Smooth muscle cell (in vitro differentiated cells): ENCODE results near the gene HPS1. TPM values are rescaled to one million over a fixed set of nuclear protein-coding genes. Genes with fewer than 3 reads are reported as not detected.

Experiments
- DNase-seq: peaks from one replicate; lab custom pipeline; 2025; ENCODE audit not compliant: unreplicated experiment; lab: John Stamatoyannopoulos, UW
- H2AFZ ChIP-seq: fragments of 200-600 bp; sonication (generic); 2 replicates; pipeline ENCODE4 v1.6.0; 2016; ENCODE audit warnings: antibody characterized with exemption, low read depth, mild to moderate bottlenecking
- H3F3A ChIP-seq: fragments of 200-600 bp; sonication (generic); 2 replicates; pipeline ENCODE4 v1.6.0; 2017; ENCODE audit warnings: antibody characterized with exemption, low read depth
- H3K27ac ChIP-seq: fragments of 200-600 bp; sonication (generic); 2 replicates; pipeline ENCODE4 v1.5.1; 2016; ENCODE audit warnings: low read depth, mild to moderate bottlenecking
- H3K27me3 ChIP-seq: fragments of 200-600 bp; sonication (generic); 2 replicates; pipeline ENCODE4 v1.6.1; 2016; ENCODE audit warnings: low read depth, mild to moderate bottlenecking
- H3K36me3 ChIP-seq: fragments of 200-600 bp; sonication (generic); 2 replicates; pipeline ENCODE4 v1.5.1; 2016; ENCODE audit warnings: low read depth
- H3K4me1 ChIP-seq: fragments of 200-600 bp; sonication (generic); 2 replicates; pipeline ENCODE4 v1.5.1; 2016; ENCODE audit warnings: low read depth
- H3K4me2 ChIP-seq: fragments of 200-600 bp; sonication (generic); 2 replicates; pipeline ENCODE4 v1.6.0; 2016; ENCODE audit warnings: mild to moderate bottlenecking
- H3K4me3 ChIP-seq: fragments of 200-600 bp; sonication (generic); 2 replicates; pipeline ENCODE4 v1.5.1; 2016; ENCODE audit warnings: mild to moderate bottlenecking
- H3K79me2 ChIP-seq: fragments of 200-600 bp; sonication (generic); 2 replicates; pipeline ENCODE4 v1.6.0; 2016; ENCODE audit warnings: low read depth, mild to moderate bottlenecking
- H3K9ac ChIP-seq: fragments of 200-600 bp; sonication (generic); 2 replicates; pipeline ENCODE4 v1.6.0; 2016; ENCODE audit warnings: low read depth
- H3K9me3 ChIP-seq: fragments of 200-600 bp; sonication (generic); replicated peaks from 2 replicates; pipeline ENCODE4 v1.5.1; 2016; ENCODE audit warnings: low read depth
- H4K20me1 ChIP-seq: fragments of 200-600 bp; sonication (generic); 2 replicates; pipeline ENCODE4 v1.6.0; 2016; ENCODE audit warnings: low read depth
- WGBS: methylation state at CpG from one replicate; pipeline ENCODE4 v1.1.7; 2016; ENCODE audit warnings: low lambda C conversion rate; 5-methylcytosine and 5-hydroxymethylcytosine counted together
- polyA plus RNA-seq: library from polyadenylated mRNA; unstranded; fragments of >200 nt; fragmentation: Nextera tagmentation; extraction: Ambion mirVana; gene quantifications from 2 replicates; pipeline ENCODE4 v1.2.1, GENCODE V29; 2016
- total RNA-seq: library from RNA; depleted of rRNA; stranded (reverse); fragments of >200 nt; gene quantifications from 2 replicates; pipeline ENCODE4 v1.2.3, GENCODE V29; 2014
- TF ChIP-seq, protein P1 (sequence below): fragments of 200-600 bp; sonication (generic); IDR thresholded peaks from 2 replicates; pipeline ENCODE4 v1.5.1; 2017; ENCODE audit warnings: borderline replicate concordance, mild to moderate bottlenecking, antibody characterized with exemption; ENCODE audit not compliant: insufficient read depth, poor library complexity, severe bottlenecking

The HPS1 gene
- total and polyA plus RNA-seq, 2 experiments from 2014 or later, result 11.5 to 35.6 TPM

DNA sequence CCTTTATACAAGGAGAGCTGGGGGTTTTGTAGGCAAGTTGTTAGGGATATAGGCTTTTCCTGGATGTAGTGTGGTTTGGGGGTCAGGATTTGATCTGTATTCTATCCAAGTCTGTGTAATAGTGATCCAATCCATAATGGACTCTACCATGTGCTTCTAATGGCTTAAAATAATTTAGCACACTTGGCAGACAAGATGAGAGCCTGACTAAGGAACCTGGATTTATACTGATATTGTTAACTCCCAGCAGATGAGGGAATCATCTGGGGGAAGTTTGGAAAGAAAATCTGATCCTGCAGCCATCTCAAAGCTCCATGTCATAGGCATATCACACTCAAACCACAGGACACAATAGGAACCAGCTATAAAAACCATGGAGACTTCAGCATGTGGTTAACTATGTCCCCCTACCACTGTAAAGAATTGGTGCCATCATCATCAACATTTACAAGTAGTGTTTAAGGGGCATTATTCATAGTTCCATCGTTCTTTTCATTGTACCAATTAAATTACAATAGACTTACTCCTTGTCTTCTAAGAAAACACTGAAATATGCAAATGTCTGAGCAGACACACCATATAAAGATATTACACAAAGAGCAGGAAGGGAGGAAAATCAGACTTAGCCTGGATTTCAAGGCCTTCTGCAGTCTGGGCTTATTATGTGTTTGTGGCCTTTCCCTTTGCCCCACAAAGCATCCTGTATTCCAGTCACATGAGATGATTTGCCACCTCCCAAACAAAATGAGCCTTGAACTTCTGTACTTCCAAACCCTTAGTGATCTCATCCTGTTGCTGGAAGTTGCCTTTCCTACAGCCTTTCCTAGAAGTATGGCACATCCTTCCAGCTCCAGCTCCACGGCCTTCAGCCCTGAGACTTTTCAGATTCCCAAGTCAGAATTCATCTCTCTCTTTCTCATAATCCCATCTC is 22.5 kb upstream of the HPS1 start:
- H3K27ac ChIP-seq, result no peak overlapping the region
- TF ChIP-seq, protein P1, sequence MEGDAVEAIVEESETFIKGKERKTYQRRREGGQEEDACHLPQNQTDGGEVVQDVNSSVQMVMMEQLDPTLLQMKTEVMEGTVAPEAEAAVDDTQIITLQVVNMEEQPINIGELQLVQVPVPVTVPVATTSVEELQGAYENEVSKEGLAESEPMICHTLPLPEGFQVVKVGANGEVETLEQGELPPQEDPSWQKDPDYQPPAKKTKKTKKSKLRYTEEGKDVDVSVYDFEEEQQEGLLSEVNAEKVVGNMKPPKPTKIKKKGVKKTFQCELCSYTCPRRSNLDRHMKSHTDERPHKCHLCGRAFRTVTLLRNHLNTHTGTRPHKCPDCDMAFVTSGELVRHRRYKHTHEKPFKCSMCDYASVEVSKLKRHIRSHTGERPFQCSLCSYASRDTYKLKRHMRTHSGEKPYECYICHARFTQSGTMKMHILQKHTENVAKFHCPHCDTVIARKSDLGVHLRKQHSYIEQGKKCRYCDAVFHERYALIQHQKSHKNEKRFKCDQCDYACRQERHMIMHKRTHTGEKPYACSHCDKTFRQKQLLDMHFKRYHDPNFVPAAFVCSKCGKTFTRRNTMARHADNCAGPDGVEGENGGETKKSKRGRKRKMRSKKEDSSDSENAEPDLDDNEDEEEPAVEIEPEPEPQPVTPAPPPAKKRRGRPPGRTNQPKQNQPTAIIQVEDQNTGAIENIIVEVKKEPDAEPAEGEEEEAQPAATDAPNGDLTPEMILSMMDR, result no peak
- H3F3A ChIP-seq, result no peaks in the 10 kb centered on the region
- H3K36me3 ChIP-seq, result no peaks in the 10 kb centered on the region
- H3K4me1 ChIP-seq, result peaks cover 8% of the 10 kb centered on the region
- no peak overlapping the region for H3K4me2 ChIP-seq
- WGBS, result 81% methylated on average over 2 of the region's 2 CpGs
- no peaks in the 10 kb centered on the region for H3K27me3 ChIP-seq
- no peaks in the 10 kb centered on the region for H3K9me3 ChIP-seq
- no peak overlapping the region for H3K4me3 ChIP-seq
- H3K9ac ChIP-seq, result no peak overlapping the region
- no peak overlapping the region for H2AFZ ChIP-seq
- no peak for DNase-seq
- no peaks in the 10 kb centered on the region for H3K79me2 ChIP-seq
- H4K20me1 ChIP-seq, result no peaks in the 10 kb centered on the region

DNA sequence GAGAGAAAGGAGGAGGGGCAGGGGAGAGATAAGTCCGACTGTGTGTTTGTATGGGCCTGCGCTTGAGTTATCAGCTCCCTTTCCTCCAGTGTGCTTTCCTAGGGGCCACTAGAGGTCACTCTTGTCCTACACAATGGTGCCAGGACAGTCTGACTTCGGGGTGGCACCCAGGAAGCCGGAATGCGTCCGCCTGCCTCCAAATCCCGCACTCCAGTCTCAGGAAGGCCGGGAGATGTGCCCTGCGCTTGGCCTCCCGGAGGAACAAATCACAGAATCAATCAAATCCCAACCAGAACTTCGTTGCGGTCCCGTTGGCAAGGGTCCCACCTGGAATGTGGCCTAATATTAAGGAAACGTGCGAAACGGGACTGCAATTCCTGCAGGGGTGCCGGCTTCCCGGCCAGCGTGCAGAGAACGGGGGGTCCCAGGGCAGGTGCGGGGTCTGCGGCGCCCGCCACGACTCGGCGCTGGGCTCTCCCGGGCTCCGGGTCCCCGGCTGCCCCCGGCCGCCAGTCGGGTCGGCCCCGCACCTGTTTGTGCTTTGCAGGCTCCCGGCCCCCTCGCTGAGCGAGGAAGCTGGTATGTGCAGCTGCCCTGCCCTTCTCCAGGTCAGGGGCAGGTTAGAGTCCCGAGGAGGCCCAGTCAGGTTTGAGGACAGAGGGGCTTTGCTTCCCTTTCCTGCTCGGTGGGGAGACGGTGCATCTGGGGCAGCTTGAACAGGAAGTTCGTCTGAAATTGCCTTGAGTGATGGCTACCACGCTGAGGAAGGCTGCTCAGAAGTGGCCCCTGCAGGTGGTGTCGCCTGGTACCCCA is 21.0 kb upstream of the HPS1 start:
- Histone ChIP-seq H3K79me2 (no peaks in the 10 kb centered on the region), H3F3A (no peaks in the 10 kb centered on the region), H3K4me1 (peaks cover 8% of the 10 kb centered on the region), H3K27ac (no peak overlapping the region), H3K4me2 (peak overlapping the region; percentile 92), H3K36me3 (no peaks in the 10 kb centered on the region), H3K4me3 (peak overlapping the region; percentile 57), H2AFZ (peak overlapping the region; percentile 88), H3K9ac (no peak overlapping the region), H3K27me3 (no peaks in the 10 kb centered on the region), H4K20me1 (no peaks in the 10 kb centered on the region), H3K9me3 (no peaks in the 10 kb centered on the region)
- DNase-seq, result no peak
- 18% methylated on average over 44 of the region's 44 CpGs for WGBS
- TF ChIP-seq, protein P1, result peak; percentile 81

DNA sequence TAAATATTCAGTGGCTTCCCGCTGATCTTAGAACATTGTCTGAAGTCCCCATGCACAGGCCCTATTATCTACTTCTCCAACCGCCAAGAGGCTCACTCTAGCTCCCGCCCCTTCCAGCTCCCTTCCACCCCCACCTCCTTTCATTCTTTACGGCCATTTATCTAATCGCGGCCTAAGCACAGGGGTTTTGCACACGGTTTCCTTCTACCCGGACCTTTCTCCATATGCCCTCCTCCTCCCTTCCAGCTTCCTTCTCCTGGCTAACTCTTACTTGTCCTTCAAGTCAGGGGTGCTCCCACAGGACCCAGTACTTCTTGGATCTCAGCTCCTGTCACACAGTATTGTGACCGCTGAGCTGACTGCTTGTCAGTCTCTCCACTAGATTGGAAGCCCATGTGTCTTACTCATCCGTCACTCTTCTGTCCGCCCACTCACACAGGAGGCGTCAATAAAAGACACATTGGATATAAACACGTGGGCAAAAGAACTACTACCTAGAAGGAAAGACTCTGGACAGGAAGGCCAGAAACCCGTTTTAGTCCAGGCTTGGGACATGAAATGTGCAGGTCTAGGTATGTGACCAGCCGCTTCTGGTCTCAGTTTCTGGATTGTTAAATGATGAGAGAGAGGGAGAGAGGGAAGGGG is 20.2 kb upstream of the HPS1 start:
- DNase-seq, result no peak
- WGBS, result 37% methylated on average over 15 of the region's 15 CpGs
- H3K4me1 ChIP-seq, result peaks cover 6% of the 10 kb centered on the region
- peak overlapping the region; percentile 92 for H3K4me2 ChIP-seq
- no peak overlapping the region for H3K4me3 ChIP-seq
- no peaks in the 10 kb centered on the region for H3F3A ChIP-seq
- no peaks in the 10 kb centered on the region for H3K36me3 ChIP-seq
- H2AFZ ChIP-seq, result no peak overlapping the region
- H3K27me3 ChIP-seq, result no peaks in the 10 kb centered on the region
- no peak overlapping the region for H3K27ac ChIP-seq
- no peaks in the 10 kb centered on the region for H3K79me2 ChIP-seq
- TF ChIP-seq, protein P1, result no peak
- no peak overlapping the region for H3K9ac ChIP-seq
- H4K20me1 ChIP-seq, result no peaks in the 10 kb centered on the region
- H3K9me3 ChIP-seq, result no peaks in the 10 kb centered on the region
